ENCODE data around the gene PRG3. TPM values are rescaled to one million over a fixed set of nuclear protein-coding genes. Genes with fewer than 3 reads are reported as not detected.

Gene PRG3
- total RNA-seq, 1 donor from 2014 or later = not detected

DNA sequence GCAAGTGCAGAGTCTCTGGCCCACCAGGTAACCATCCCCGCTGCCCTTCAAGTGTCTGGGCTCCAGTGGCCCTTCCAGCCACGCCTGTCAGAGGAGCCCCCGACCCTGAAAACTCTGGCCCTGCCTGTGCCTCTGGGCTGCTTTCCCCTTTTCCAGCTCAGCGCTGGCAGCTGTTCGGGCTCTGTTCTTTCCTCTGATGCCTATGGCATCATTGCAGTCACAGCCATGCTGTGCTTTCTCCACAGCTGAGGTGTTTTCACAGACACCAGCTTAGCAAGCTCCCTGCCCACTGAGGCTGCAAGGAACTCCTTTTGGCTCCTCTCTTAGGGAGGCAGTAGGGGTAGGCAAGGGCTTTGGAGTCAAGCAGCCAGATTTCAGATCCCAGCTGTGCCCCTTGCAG is 21.6 kb downstream of the PRG3 start:
- TF ChIP-seq, protein P1, sequence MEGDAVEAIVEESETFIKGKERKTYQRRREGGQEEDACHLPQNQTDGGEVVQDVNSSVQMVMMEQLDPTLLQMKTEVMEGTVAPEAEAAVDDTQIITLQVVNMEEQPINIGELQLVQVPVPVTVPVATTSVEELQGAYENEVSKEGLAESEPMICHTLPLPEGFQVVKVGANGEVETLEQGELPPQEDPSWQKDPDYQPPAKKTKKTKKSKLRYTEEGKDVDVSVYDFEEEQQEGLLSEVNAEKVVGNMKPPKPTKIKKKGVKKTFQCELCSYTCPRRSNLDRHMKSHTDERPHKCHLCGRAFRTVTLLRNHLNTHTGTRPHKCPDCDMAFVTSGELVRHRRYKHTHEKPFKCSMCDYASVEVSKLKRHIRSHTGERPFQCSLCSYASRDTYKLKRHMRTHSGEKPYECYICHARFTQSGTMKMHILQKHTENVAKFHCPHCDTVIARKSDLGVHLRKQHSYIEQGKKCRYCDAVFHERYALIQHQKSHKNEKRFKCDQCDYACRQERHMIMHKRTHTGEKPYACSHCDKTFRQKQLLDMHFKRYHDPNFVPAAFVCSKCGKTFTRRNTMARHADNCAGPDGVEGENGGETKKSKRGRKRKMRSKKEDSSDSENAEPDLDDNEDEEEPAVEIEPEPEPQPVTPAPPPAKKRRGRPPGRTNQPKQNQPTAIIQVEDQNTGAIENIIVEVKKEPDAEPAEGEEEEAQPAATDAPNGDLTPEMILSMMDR (IDR thresholded peaks at IDR 0.05; ENCODE audit: partially characterized antibody, unreplicated experiment) = no peak
- Mint-ChIP-seq H3K9me3 (ENCODE audit: unreplicated experiment) (peaks cover 17% of the 10 kb centered on the region), H3K4me3 (ENCODE audit: unreplicated experiment) (no peak overlapping the region), H3K4me1 (ENCODE audit: low read depth, unreplicated experiment) (peaks cover 4% of the 10 kb centered on the region), H3K27me3 (ENCODE audit: unreplicated experiment) (peaks cover 18% of the 10 kb centered on the region), H3K27ac (ENCODE audit: unreplicated experiment) (no peak overlapping the region), H3K36me3 (ENCODE audit: unreplicated experiment) (peaks cover 9% of the 10 kb centered on the region)
- DNase-seq = no peak

DNA sequence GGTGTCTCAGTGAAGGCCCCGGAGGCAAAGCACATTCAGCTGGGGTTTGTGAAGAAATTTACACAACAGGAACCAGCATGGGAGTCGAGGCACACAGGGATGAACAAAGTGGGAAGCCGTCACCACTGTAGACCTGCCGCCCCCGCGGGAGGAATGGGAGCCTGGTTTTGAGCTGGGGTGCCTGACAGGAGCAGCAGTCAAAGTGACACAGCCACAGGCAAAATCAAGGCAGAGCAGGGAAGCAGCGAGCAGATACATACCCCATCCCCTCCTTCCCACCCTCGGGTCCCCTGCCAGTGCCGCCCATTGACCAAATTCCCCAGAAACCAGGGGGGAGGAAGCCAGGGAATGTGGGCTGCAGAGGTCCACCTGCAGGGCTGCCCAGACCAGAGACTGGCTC is 22.0 kb downstream of the PRG3 start:
- Mint-ChIP-seq H3K4me3 (ENCODE audit: unreplicated experiment) (no peak overlapping the region), H3K27me3 (ENCODE audit: unreplicated experiment) (peaks cover 17% of the 10 kb centered on the region), H3K9me3 (ENCODE audit: unreplicated experiment) (peaks cover 16% of the 10 kb centered on the region), H3K27ac (ENCODE audit: unreplicated experiment) (no peak overlapping the region), H3K4me1 (ENCODE audit: low read depth, unreplicated experiment) (peaks cover 4% of the 10 kb centered on the region), H3K36me3 (ENCODE audit: unreplicated experiment) (peaks cover 8% of the 10 kb centered on the region)
- no peak for DNase-seq
- TF ChIP-seq, protein P1 (IDR thresholded peaks at IDR 0.05; ENCODE audit: partially characterized antibody, unreplicated experiment) = no peak

DNA sequence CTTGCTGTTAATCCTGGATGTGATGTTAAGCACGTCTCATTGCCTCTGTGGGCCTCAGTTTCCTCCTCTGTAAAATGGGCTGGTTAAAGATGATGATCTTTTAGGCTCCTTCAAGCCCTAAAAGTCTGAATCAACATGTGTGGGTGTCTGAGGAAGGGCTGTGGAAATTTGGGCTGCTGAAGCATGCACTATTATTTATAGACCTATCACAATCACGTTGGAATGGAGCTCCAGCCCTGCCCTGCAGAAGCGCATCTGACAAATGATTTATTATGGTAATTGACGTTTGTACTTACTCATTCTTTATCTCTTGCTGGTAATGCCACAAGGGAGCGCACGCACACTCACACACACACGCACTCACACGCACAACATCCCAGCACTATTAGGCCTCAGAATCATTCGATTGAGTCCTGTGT is 22.4 kb downstream of the PRG3 start:
- peaks cover 15% of the 10 kb centered on the region for H3K9me3 Mint-ChIP-seq (ENCODE audit: unreplicated experiment)
- peaks cover 8% of the 10 kb centered on the region for H3K36me3 Mint-ChIP-seq (ENCODE audit: unreplicated experiment)
- peaks cover 4% of the 10 kb centered on the region for H3K4me1 Mint-ChIP-seq (ENCODE audit: low read depth, unreplicated experiment)
- TF ChIP-seq, protein P1 (IDR thresholded peaks at IDR 0.05; ENCODE audit: partially characterized antibody, unreplicated experiment) = no peak
- H3K27me3 Mint-ChIP-seq (ENCODE audit: unreplicated experiment) = peaks cover 17% of the 10 kb centered on the region
- DNase-seq = no peak
- H3K27ac Mint-ChIP-seq (ENCODE audit: unreplicated experiment) = no peak overlapping the region
- no peak overlapping the region for H3K4me3 Mint-ChIP-seq (ENCODE audit: unreplicated experiment)

DNA sequence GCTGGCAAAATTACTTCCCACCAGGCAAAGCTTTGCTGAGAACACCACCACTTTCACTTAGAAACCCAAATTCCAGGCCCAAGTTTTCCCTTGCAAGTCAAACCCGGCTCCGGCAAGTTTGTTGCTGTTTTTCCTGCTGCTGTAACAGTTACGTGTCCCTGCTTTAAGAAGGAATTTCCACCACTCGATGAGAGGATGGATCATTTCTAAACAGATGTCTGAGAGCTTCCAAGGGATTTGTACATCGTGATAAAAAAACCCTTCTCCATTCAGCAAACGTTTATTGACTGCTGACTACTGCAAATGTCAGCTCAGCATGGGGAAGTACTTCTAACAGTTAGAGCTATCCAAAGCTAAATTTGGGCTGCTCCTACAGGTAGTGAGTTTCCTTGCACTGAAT is 23.1 kb downstream of the PRG3 start:
- peaks cover 17% of the 10 kb centered on the region for H3K27me3 Mint-ChIP-seq (ENCODE audit: unreplicated experiment)
- H3K4me1 Mint-ChIP-seq (ENCODE audit: low read depth, unreplicated experiment) = peaks cover 5% of the 10 kb centered on the region
- H3K9me3 Mint-ChIP-seq (ENCODE audit: unreplicated experiment) = peaks cover 15% of the 10 kb centered on the region
- H3K4me3 Mint-ChIP-seq (ENCODE audit: unreplicated experiment) = no peak overlapping the region
- TF ChIP-seq, protein P1 (IDR thresholded peaks at IDR 0.05; ENCODE audit: partially characterized antibody, unreplicated experiment) = no peak
- no peak for DNase-seq
- H3K27ac Mint-ChIP-seq (ENCODE audit: unreplicated experiment) = no peak overlapping the region
- peaks cover 5% of the 10 kb centered on the region for H3K36me3 Mint-ChIP-seq (ENCODE audit: unreplicated experiment)

DNA sequence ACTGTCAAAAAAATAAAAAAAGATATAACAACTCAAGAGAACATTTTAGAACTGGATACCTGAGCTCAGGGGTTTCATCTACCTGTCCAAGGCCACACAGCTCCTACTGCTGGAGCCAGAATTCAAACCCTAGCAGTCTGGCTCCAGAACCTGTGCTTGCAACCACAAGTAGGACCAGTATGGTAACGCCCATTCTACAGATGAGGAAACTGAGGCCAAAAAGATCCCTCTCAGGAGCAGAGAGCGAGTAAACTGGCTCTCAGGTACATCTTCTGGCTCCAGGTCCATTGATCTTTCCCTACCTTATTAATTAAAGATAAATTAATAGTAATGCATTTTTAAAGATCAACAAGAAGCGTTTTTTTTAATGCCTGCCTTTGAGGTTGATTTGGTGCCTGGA is 23.6 kb downstream of the PRG3 start:
- H3K36me3 Mint-ChIP-seq (ENCODE audit: unreplicated experiment) = no peaks in the 10 kb centered on the region
- no peak overlapping the region for H3K4me3 Mint-ChIP-seq (ENCODE audit: unreplicated experiment)
- no peak for DNase-seq
- no peak overlapping the region for H3K27ac Mint-ChIP-seq (ENCODE audit: unreplicated experiment)
- TF ChIP-seq, protein P1 (IDR thresholded peaks at IDR 0.05; ENCODE audit: partially characterized antibody, unreplicated experiment) = no peak
- H3K27me3 Mint-ChIP-seq (ENCODE audit: unreplicated experiment) = peaks cover 17% of the 10 kb centered on the region
- peaks cover 15% of the 10 kb centered on the region for H3K9me3 Mint-ChIP-seq (ENCODE audit: unreplicated experiment)
- H3K4me1 Mint-ChIP-seq (ENCODE audit: low read depth, unreplicated experiment) = peaks cover 5% of the 10 kb centered on the region

All from glutamatergic neuron (in vitro differentiated cells).